ENCODE measurements around the gene CCNK. TPM values are rescaled to one million over a fixed set of nuclear protein-coding genes. Genes with fewer than 3 reads are reported as not detected.

CCNK gene
- total RNA-seq, 4 donors from 2014 or later = 15.0 to 35.3 (median 19.1) TPM

DNA sequence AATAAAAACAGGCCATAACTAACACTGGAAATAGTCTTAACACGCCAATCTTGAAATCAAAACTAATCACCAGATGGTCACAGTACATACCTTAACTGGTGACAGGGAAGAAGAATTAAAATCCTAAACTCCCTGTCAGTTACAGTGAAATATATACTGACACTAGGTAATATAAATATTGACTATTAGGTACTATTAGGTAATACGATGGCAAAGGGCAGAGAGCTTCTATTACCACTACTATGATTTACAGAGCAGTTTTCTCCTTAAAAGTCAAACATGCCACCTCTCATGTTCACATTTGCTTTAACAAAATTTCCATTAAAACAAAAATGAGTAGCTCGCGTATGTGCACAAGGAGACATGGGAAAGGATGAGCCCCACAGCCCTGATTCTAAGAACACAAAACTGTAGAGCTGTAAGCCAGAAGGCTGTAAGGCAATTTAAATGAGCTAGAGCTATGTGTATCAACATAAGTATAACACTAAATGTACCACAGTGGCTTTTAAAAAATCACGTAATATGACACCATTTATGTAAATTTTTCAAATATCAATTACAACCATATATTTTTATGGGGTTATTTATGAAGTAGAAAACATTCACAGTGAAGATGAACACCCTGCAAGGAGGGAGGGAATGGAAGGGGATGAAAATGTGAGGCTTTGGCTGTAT lies 19.7 kb upstream of the CCNK start:
- Histone ChIP-seq H3K4me1 (peaks cover 12% of the 10 kb centered on the region in 2 donors), H3K9me3 (no peaks in the 10 kb centered on the region), H3K36me3 (peaks cover 0 to 62% of the 10 kb centered on the region in 2 donors), H3K27me3 (no peaks in the 10 kb centered on the region), H3K27ac (no peak overlapping the region), H3K4me3 (no peak overlapping the region)
- no peak for ATAC-seq
- intact Hi-C loops (cut with DNase I; ENCODE audit: low total_unique reads) = no loop called here
- no peak for TF ChIP-seq CTCF (IDR thresholded peaks at IDR 0.05 in 4 of 5, conservative IDR thresholded peaks at IDR 0.05 in 1 of 5)
- TF ChIP-seq POLR2A (IDR thresholded peaks at IDR 0.05) = no peak
- in situ Hi-C loops (cut with MboI; ENCODE audit: low sequenced_read_pairs in 4 of 4) = no loop called here
- no peak for DNase-seq

- DNase-seq = no peak
Measured at GRCh38 chr14:99462210-99462609, 19.0 kb upstream of the CCNK start.

GRCh38 chr14:99463974-99464373 lies 17.2 kb upstream of the CCNK start:
- peaks cover 29 to 32% of the 10 kb centered on the region in 2 donors for H3K4me1 ChIP-seq
- in situ Hi-C loops (cut with MboI; ENCODE audit: low sequenced_read_pairs in 4 of 4) = no loop called here
- TF ChIP-seq POLR2A (IDR thresholded peaks at IDR 0.05) = no peak
- no peak for TF ChIP-seq CTCF (IDR thresholded peaks at IDR 0.05 in 4 of 5, conservative IDR thresholded peaks at IDR 0.05 in 1 of 5)
- H3K4me3 ChIP-seq = no peak overlapping the region
- no peaks in the 10 kb centered on the region for H3K9me3 ChIP-seq
- peak overlapping the region; percentile 48 to 69 (median 63) for H3K27ac ChIP-seq
- H3K27me3 ChIP-seq = no peaks in the 10 kb centered on the region
- peak; percentile 40 to 77 for ATAC-seq
- intact Hi-C loops (cut with DNase I; ENCODE audit: low total_unique reads) = no loop called here
- H3K36me3 ChIP-seq = peaks cover 0 to 41% of the 10 kb centered on the region in 2 donors
- no peak for DNase-seq

More at GRCh38 chr14:99462210-99462609, 19.0 kb upstream of the CCNK start:
- Histone ChIP-seq H3K9me3 (no peaks in the 10 kb centered on the region), H3K36me3 (peaks cover 0 to 55% of the 10 kb centered on the region in 2 donors), H3K27ac (no peak overlapping the region), H3K27me3 (no peaks in the 10 kb centered on the region), H3K4me3 (no peak overlapping the region), H3K4me1 (peaks cover 15 to 17% of the 10 kb centered on the region in 2 donors)
- no peak for ATAC-seq
- intact Hi-C loops (cut with DNase I; ENCODE audit: low total_unique reads) = no loop called here
- in situ Hi-C loops (cut with MboI; ENCODE audit: low sequenced_read_pairs in 4 of 4) = no loop called here
- no peak for TF ChIP-seq CTCF (IDR thresholded peaks at IDR 0.05 in 4 of 5, conservative IDR thresholded peaks at IDR 0.05 in 1 of 5)

- TF ChIP-seq CTCF (IDR thresholded peaks at IDR 0.05 in 4 of 5, conservative IDR thresholded peaks at IDR 0.05 in 1 of 5) (no peak), POLR2A (IDR thresholded peaks at IDR 0.05) (no peak)
- intact Hi-C loops (cut with DNase I; ENCODE audit: low total_unique reads) = no loop called here
- Histone ChIP-seq H3K9me3 (no peaks in the 10 kb centered on the region), H3K27me3 (no peaks in the 10 kb centered on the region), H3K4me3 (no peak overlapping the region), H3K36me3 (peaks cover 0 to 33% of the 10 kb centered on the region in 2 donors), H3K27ac (no peak overlapping the region), H3K4me1 (peaks cover 35 to 40% of the 10 kb centered on the region in 2 donors)
- DNase-seq (no peak), ATAC-seq (no peak)
- in situ Hi-C loops (cut with MboI; ENCODE audit: low sequenced_read_pairs in 4 of 4) = no loop called here
Measured at GRCh38 chr14:99465288-99465687, 15.9 kb upstream of the CCNK start.
